Femur (tissue), 1 donor: Measurements from ENCODE around the gene A2M.

ENCODE experiments used
- DNase-seq: peaks from one replicate; pipeline ENCODE4 v3.0.0-alpha.2; 2017

Gene A2M

GRCh38 chr12:9071518-9071917, 44.2 kb downstream of the A2M start:
- DNase-seq: no peak

GRCh38 chr12:9070351-9070750, 45.4 kb downstream of the A2M start:
- DNase-seq: no peak

GRCh38 chr12:9068600-9068999, 47.1 kb downstream of the A2M start:
- no peak for DNase-seq

- no peak for DNase-seq
Measured at GRCh38 chr12:9068086-9068485, 47.6 kb downstream of the A2M start.

- no peak for DNase-seq
Measured at GRCh38 chr12:9066755-9067423, 48.8 kb downstream of the A2M start.

GRCh38 chr12:9066183-9066623, 49.5 kb downstream of the A2M start:
- DNase-seq: no peak

- DNase-seq: no peak
Measured at GRCh38 chr12:9065607-9065856, 50.2 kb downstream of the A2M start.

- DNase-seq: peak; percentile 82
Measured at GRCh38 chr12:9064815-9065606, 50.7 kb downstream of the A2M start.

- DNase-seq: peak; percentile 80
Measured at GRCh38 chr12:9064201-9064814, 51.4 kb downstream of the A2M start.

- no peak for DNase-seq
Measured at GRCh38 chr12:9052610-9053009, 63.1 kb downstream of the A2M start.

- DNase-seq: peak; percentile 47
Measured at GRCh38 chr12:9051158-9051550, 64.6 kb downstream of the A2M start.

- no peak for DNase-seq
Measured at GRCh38 chr12:9050521-9051157, 65.1 kb downstream of the A2M start.

- no peak for DNase-seq
Measured at GRCh38 chr12:9049520-9050133, 66.1 kb downstream of the A2M start.

- no peak for DNase-seq
Measured at GRCh38 chr12:9048930-9049329, 66.8 kb downstream of the A2M start.

GRCh38 chr12:9047105-9047504, 68.6 kb downstream of the A2M start:
- DNase-seq: no peak

GRCh38 chr12:9043766-9044165, 72.0 kb downstream of the A2M start:
- no peak for DNase-seq

- DNase-seq: no peak
Measured at GRCh38 chr12:9041321-9041720, 74.4 kb downstream of the A2M start.

- DNase-seq: no peak
Measured at GRCh38 chr12:9040484-9041186, 75.1 kb downstream of the A2M start.

GRCh38 chr12:9039397-9039977, 76.2 kb downstream of the A2M start:
- no peak for DNase-seq

GRCh38 chr12:9037431-9037830, 78.3 kb downstream of the A2M start:
- no peak for DNase-seq

- no peak for DNase-seq
Measured at GRCh38 chr12:9036227-9036626, 79.5 kb downstream of the A2M start.

GRCh38 chr12:9034095-9034494, 81.6 kb downstream of the A2M start:
- no peak for DNase-seq
